ENCODE measurements around the gene ZC3HAV1. TPM values are rescaled to one million over a fixed set of nuclear protein-coding genes. Genes with fewer than 3 reads are reported as not detected.

Gene ZC3HAV1
- total and polyA plus RNA-seq, 9 of the 15 experiments (the other 6 are each of a cell fraction or from before 2014, with no cell fraction given): 11.9 to 40.5 (median 23.9) TPM

DNA sequence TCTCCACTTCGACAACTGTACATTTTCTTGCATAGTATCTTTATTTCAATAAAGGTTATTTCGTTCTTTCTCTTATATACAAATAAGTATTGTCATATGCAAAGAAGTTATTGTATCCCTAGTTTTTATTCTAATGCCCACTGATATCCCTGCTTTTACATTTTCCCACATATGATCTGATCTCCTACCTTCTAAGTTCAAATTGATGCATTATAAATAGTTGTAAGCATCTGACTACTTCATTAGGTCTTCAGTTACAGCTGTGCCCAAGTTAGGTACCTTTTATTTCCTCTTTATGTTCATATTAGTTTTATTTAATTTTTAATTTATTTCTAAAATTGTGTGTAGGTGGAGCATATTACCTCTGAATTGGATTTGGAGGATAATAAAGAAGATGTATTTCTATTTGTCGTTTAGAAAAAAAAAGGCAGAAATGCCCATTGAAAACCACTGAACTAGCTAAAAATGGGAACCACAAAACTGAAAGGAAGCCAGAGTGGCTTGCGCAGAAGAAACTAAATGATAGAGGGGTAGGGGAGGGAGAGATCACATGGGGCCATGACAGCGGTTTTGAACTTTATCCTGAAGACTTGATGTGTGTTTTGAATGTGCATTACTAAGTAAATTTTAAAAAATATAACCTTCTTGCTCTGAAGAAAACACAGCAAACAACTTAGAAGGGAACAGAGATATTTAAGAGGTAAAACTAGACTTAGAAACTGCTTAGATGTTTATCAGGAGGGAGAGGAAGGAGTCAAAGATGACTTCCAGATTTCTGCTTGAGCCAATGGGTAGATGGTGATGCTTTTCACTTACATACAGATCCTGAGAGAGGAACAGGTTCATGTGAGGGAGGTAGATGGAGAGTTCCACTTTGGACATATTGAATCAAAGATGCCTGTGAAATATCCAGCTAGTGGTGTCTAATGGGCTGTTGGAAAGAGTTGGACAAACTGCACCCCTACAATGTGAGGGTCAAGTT lies 64.4 kb downstream of the ZC3HAV1 start:
- CTCF ChIA-PET (ENCODE audit: low intra/inter-chr PET ratio): no interaction called here
- Histone ChIP-seq H3K9me1 (ENCODE audit: control insufficient read depth, insufficient read depth, low read length) (no peaks in the 10 kb centered on the region), H3K4me1 (replicated peaks in 1 of 2; ENCODE audit: control insufficient read depth in 2 of 2, insufficient read depth in 2 of 2, low read length in 2 of 2) (peaks cover 7 to 27% of the 10 kb centered on the region in 2 experiments), H3K27ac (ENCODE audit: extremely low read depth, low read depth, low read length) (peak overlapping the region; percentile 60), H4K20me1 (replicated peaks; ENCODE audit: control insufficient read depth, insufficient read depth, low read length) (no peaks in the 10 kb centered on the region), H3K4me2 (ENCODE audit: insufficient read depth, low read length) (peak overlapping the region; percentile 50), H2AFZ (ENCODE audit: low read depth, low read length) (no peak overlapping the region), H3K36me3 (ENCODE audit: control insufficient read depth, insufficient read depth, low read length) (peaks cover 49% of the 10 kb centered on the region), H3K9ac (ENCODE audit: insufficient read depth in 1 of 2, low read depth in 2 of 2, low read length in 2 of 2) (no peak overlapping the region), H3K79me2 (ENCODE audit: control insufficient read depth, insufficient read depth, low read length) (no peaks in the 10 kb centered on the region), H3K27me3 (ENCODE audit: control insufficient read depth in 2 of 2, insufficient read depth in 2 of 2, low read length in 2 of 2) (no peaks in the 10 kb centered on the region), H3K9me3 (replicated peaks; ENCODE audit: control insufficient read depth, insufficient read depth, low read depth, low read length) (no peaks in the 10 kb centered on the region), H3K4me3 (no peak overlapping the region)
- intact Hi-C loops (cut with micrococcal nuclease): loop anchor here (2.0 kb wide), 2 partner anchors 28 to 30 kb away; no protein-coding TSS in a partner anchor
- ATAC-seq: peak; percentile 50
- no peak for FAIRE-seq
- peak; percentile 38 to 64 (median 58) for DNase-seq (ENCODE audit: extremely low read depth in 1 of 4, low spot score in 3 of 4)
- BruUV-seq (replicated peaks): TSS peak; percentile 20
- POLR2A ChIA-PET: interaction anchor here (0.7 to 1.5 kb wide), 8 partner anchors 9 to 787 kb away, joined by 3 to 6 read pairs (median 3); no protein-coding TSS in a partner anchor
- in situ Hi-C loops (cut with MboI): no loop called here
- WGBS (ENCODE audit: insufficient coverage, low coverage, missing lambda C conversion rate): 24% methylated on average over 5 of the region's 5 CpGs
- TF ChIP-seq NFIC (IDR thresholded peaks at IDR 0.05) (no peak), GTF2E2 (tag; IDR thresholded peaks at IDR 0.05) (peak; percentile 10; the same call in 1 of the 2 replicates), ZNF124 (CRISPR knock-in tag; IDR thresholded peaks at IDR 0.05) (no peak), FOXM1 (IDR thresholded peaks at IDR 0.05; ENCODE audit: low read depth) (peak; percentile 39; the same call in 1 of the 2 replicates), FOXM1 (CRISPR knock-in tag; IDR thresholded peaks at IDR 0.05; ENCODE audit: low read depth) (no peak), ERF (CRISPR knock-in tag; IDR thresholded peaks at IDR 0.05) (no peak), ZNF274 (IDR thresholded peaks at IDR 0.05; ENCODE audit: borderline replicate concordance, low read depth, low read length) (no peak), SMARCA5 (IDR thresholded peaks at IDR 0.05) (peak; percentile 73), XRCC4 (IDR thresholded peaks at IDR 0.05; ENCODE audit: extremely low read depth, insufficient read depth, insufficient read length) (no peak), RAD51 (IDR thresholded peaks at IDR 0.05; ENCODE audit: borderline replicate concordance, low read depth) (peak; percentile 64; the same call in 1 of the 2 replicates)
- TF ChIP-seq, protein P1, sequence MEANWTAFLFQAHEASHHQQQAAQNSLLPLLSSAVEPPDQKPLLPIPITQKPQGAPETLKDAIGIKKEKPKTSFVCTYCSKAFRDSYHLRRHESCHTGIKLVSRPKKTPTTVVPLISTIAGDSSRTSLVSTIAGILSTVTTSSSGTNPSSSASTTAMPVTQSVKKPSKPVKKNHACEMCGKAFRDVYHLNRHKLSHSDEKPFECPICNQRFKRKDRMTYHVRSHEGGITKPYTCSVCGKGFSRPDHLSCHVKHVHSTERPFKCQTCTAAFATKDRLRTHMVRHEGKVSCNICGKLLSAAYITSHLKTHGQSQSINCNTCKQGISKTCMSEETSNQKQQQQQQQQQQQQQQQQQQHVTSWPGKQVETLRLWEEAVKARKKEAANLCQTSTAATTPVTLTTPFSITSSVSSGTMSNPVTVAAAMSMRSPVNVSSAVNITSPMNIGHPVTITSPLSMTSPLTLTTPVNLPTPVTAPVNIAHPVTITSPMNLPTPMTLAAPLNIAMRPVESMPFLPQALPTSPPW (CRISPR knock-in tag; IDR thresholded peaks at IDR 0.05): peak; percentile 2; the same call in 1 of the 2 replicates
- TF ChIP-seq, protein P2, sequence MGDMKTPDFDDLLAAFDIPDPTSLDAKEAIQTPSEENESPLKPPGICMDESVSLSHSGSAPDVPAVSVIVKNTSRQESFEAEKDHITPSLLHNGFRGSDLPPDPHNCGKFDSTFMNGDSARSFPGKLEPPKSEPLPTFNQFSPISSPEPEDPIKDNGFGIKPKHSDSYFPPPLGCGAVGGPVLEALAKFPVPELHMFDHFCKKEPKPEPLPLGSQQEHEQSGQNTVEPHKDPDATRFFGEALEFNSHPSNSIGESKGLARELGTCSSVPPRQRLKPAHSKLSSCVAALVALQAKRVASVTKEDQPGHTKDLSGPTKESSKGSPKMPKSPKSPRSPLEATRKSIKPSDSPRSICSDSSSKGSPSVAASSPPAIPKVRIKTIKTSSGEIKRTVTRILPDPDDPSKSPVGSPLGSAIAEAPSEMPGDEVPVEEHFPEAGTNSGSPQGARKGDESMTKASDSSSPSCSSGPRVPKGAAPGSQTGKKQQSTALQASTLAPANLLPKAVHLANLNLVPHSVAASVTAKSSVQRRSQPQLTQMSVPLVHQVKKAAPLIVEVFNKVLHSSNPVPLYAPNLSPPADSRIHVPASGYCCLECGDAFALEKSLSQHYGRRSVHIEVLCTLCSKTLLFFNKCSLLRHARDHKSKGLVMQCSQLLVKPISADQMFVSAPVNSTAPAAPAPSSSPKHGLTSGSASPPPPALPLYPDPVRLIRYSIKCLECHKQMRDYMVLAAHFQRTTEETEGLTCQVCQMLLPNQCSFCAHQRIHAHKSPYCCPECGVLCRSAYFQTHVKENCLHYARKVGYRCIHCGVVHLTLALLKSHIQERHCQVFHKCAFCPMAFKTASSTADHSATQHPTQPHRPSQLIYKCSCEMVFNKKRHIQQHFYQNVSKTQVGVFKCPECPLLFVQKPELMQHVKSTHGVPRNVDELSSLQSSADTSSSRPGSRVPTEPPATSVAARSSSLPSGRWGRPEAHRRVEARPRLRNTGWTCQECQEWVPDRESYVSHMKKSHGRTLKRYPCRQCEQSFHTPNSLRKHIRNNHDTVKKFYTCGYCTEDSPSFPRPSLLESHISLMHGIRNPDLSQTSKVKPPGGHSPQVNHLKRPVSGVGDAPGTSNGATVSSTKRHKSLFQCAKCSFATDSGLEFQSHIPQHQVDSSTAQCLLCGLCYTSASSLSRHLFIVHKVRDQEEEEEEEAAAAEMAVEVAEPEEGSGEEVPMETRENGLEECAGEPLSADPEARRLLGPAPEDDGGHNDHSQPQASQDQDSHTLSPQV (IDR thresholded peaks at IDR 0.05): peak; percentile 25

Measured in K562 (cell line).